Dermis blood vessel endothelial cell (primary cell): ENCODE measurements around the gene UIMC1. TPM values are rescaled to one million over a fixed set of nuclear protein-coding genes. Genes with fewer than 3 reads are reported as not detected.
A peak's percentile ranks its signal among the peaks of the same experiment; 100 is the strongest.
"Not testable (repeated sequence)": the region's sequence is repeated elsewhere in the genome, so short reads cannot be mapped to it uniquely, and the experiment has no call there.

Experiments used
- DNase-seq: peaks from one replicate; pipeline ENCODE4 v3.0.0; 2010
- total RNA-seq: library from RNA; depleted of rRNA; stranded (reverse); fragments of >200 nt; gene quantifications from 2 replicates; pipeline ENCODE4 v1.2.3, GENCODE V29; 2014

The UIMC1 gene
- 61.8 and 73.5 TPM in 2 replicates for total RNA-seq

DNA sequence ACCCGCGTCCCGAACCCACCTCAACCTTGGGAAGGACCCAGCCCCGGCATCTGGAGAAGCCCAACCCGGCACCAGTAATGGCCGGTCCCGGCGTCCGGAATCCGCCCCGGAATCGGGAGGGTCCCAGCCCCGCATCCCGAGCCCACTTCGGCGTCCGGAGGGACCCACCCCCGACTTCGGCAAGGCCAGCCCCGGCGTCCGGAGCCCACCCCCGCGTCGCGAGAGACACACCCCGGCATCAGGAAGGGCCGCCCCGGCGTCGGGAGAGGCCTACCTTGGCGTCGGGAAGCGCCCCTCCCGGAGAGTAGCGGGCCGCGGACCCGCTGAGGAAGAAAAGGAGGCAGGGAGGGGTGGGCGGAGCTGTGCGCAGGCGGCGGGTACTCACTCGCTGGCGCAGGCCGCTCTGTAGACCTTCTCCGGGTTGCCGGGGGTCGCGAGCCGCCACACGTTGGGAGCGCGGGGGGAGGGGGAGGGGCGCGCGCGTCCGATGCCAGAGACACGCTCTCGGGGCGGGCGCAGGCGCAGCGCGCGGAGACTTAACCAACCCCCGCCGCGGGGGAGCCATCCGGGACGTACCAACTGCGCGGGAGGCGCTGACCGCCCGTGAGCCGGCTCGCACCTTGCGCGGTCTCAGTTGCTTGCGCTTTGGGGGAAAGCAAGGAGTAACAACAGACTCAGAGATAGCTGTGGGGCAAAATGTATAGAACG lies at the start of gene UIMC1:
UIMC1 (minus strand) TSS at position 515 of the 708 bp plus-strand sequence. CDS start 24,164 bp downstream, outside the sequence.
- peak; percentile 97 for DNase-seq

DNA sequence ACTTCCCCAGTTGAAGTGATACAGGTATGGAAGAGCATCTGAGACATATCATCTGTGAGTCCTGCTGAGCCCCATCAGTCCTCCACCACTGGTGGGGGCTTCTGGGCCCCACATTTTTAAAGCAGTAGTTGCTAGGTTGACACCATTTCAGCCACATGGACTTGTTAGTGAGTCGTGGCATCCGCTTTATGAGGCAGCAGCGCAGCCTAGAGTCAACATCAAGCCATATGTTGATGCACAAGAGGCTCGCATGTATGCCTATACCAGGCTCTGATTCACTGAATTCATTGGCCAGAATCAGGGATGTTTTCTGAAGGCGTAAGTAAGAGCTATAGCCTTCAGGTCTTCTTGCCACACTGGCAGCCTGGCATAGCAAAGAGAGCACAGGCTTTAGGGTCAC lies 42.7 kb upstream of the UIMC1 start:
- DNase-seq = no peak

- not testable (repeated sequence) for DNase-seq
These were observed 42.0 kb upstream of the UIMC1 start for GRCh38 chr5:177048531-177048930.

DNA sequence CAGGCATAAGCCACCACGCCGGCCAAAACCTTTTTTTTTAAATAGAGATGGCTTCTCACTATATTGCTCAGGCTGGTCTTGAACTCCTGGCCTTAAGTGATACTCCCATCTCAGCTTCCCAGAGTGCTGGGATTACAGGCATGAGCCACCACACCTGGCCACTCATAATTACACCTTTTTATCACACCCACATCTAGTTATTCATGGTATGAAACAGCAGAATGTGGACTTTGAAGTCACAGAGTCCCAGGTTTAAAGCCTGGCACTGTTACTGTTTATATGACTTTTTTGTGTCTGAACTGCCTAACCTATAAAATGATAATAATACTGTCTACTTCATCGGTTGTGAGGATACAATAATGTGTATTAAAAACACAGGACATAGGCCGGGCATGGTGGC lies 39.1 kb upstream of the UIMC1 start:
- no peak for DNase-seq

DNA sequence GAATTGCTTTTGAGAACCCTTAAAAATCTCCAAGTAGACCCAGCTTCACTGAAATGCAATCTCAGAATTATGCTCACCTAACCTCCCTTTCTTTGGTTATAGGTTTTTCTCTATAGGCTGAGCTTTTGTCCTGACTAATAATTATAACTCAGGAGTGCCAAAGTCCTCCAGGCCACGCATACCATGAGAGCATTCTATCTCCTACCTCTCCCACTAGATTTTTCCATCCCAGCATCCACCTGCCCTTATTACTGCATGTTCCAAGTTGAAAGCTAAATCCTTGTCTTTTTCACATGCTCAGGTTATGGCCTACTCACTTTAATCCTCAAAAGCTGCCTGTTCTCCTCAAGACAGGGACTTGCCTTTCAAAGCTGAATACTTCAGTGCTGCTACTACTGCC lies 38.1 kb upstream of the UIMC1 start:
- DNase-seq = no peak

DNA sequence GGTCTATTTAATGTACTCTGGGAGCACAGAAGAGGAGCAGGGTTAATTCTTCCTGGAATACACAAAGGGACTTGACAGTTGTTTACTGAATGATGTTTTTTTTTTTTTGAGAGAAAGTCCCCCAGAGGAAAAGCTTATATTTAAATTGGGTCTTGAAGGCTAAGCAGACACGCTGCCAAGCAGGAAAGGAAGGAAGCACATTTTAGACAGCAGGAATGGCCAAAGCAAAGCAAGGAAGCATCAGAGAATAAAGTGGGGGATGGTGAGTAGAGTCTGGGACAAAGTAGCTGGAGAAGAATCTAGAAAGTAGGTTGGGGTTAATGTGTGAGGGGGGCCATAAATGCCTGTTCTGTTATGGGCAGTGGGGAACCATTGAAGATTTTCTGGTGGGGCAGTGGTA lies 37.4 kb upstream of the UIMC1 start:
- peak; percentile 54 for DNase-seq

GRCh38 chr5:177043114-177043513 lies 36.5 kb upstream of the UIMC1 start:
- DNase-seq = no peak

DNA sequence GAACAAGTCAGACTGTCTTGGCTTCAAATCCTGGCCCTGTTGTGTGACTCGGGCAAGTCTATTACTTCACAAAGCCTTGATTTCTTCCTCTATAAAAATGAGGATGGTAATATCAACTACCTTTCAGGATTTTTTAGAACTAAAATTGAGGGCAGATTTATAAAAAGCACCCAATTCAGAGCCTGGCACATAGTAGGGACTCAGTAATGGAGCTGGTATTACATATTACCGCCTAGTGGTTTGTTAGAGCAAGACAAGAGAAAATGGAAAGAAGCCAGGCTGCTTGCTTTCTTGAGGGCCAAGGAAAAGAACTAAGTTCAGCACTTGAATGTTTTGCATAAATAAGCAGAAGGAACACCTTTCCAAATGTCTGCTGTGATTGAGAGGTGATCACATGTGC lies 35.4 kb upstream of the UIMC1 start:
- no peak for DNase-seq

- no peak for DNase-seq
These were observed 34.3 kb upstream of the UIMC1 start for GRCh38 chr5:177040814-177041420.

- DNase-seq = no peak
These were observed 30.3 kb upstream of the UIMC1 start for GRCh38 chr5:177036921-177037320.

DNA sequence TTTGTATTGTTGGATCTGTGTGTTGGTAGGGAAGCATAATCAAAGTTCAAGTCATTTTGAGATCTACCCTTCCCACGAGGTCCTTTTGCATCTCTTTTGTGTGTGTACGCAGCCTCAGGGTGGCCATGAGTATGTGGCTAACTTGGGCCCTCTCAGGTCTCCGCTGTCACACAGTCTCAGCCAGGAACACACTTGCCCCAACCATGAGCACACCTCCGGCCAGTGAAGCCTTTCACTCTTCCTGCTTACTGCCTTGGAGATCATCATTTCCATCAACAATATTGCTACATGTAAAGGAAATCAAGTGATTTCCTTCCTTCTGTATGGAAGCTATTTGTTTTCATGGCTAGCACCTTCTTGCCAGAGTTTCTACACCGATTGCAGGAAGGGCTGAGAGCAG lies 29.9 kb upstream of the UIMC1 start:
- peak; percentile 51 for DNase-seq

DNA sequence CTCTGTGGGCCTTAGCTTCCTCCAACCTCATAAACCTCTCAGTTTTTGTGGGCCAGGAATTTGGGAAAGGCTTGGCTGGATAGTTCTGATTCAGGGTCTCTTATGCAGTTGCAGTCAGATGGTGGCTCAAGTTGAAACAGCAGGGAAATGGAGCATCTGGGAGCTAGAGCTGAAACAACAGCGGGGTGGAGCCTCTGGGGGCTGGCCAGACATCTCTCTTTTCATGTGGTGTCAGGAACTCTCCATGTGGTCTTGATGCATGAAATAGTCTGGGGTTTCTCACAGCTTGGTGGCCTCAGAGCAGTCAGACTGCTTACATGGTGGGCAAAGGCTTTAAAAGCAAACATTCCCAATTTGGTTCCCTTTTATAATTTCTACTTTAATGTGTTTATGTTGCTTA lies 29.4 kb upstream of the UIMC1 start:
- no peak for DNase-seq

GRCh38 chr5:177029498-177029897 lies 22.9 kb upstream of the UIMC1 start:
- DNase-seq = no peak

- DNase-seq = no peak
These were observed 21.1 kb upstream of the UIMC1 start for GRCh38 chr5:177027665-177028064.

- no peak for DNase-seq
These were observed 18.6 kb upstream of the UIMC1 start for GRCh38 chr5:177025101-177025601.

DNA sequence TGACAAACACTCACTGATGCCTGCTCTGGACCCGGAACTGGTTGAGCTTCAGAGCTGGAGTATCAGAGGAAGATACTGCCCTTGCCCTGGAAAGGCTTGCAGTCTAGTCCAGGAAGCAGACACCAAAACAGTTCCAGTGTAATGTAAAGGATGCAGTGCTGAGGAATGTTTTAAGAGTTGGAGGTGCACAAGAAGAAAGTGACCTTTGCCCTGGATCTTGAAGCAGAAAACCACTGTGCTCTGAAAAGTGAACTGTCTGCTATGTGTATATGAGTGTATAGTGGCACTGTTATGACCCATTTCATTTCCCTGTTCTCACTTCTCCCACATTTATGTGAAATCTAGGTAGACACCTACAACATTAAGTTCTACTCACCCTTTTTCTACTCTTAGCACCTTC lies 18.0 kb upstream of the UIMC1 start:
- DNase-seq = no peak

GRCh38 chr5:177023303-177023664 lies 16.7 kb upstream of the UIMC1 start:
- peak; percentile 26 for DNase-seq

DNA sequence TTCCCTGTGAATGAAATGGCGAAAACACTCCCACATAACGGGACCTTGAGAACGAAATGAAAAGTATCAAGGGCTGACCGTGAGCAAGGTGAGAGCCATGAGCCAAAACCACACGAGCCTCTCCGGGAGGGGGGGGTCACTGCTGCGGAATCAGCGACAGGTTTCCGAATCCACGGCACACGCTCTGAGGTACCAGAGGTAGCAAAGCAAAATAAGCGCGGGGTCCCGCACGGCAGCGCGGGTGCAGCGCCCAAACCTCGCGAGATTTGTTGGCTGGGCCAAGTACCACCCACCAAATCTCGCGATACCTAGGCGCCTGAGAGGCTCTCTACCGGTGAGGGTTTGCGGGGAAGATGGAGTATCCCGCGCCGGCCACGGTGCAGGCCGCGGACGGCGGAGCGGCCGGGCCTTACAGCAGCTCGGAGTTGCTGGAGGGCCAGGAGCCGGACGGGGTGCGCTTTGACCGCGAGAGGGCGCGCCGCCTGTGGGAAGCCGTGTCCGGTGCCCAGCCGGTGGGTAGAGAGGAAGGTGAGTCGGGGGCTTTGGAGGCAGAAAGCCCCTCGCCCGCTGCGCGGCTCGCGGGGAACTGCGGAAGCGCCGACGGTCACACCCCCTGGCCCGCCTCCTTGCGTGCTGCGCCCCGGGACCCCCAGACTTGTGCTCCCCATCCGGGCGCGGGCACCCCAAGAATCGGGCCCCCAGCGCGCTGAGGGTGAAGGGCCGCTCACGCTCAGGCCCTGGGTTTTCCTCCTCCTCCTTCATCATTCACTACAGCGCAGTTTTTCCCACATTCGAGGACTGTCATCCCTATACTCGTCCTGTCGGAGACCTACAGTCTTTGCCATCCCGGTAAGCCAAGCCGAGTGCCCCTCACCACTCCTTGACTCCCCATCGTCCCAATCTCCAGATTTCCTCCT lies 16.1 kb upstream of the UIMC1 start, which contains the start of gene ZNF346:
ZNF346 (plus strand) TSS at position 311 of the 917 bp plus-strand sequence; CDS start at position 354, 43 bp downstream.
- peak; percentile 95 for DNase-seq

DNA sequence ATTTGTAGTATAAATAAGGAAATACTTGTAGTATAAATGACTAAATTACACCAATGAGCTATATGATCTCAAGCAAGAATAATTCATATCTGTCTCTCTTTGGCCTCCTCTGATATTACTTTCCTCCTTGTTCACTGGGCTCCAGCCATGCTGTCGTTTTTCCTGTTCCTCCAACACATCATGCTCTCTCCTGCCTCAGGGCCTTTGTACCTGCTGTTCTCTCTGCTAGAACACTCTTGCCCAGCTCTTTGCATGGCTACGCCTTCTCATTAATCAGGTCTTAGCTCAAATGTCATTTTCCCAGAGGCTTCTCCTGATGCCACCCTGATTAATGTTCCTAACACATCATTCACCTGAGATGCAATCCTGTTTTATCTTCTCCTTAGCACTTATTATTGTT lies 13.5 kb upstream of the UIMC1 start:
- DNase-seq = no peak

- peak; percentile 60 for DNase-seq
These were observed 11.8 kb upstream of the UIMC1 start for GRCh38 chr5:177018341-177018740.

- no peak for DNase-seq
These were observed 8.6 kb upstream of the UIMC1 start for GRCh38 chr5:177015156-177015555.

DNA sequence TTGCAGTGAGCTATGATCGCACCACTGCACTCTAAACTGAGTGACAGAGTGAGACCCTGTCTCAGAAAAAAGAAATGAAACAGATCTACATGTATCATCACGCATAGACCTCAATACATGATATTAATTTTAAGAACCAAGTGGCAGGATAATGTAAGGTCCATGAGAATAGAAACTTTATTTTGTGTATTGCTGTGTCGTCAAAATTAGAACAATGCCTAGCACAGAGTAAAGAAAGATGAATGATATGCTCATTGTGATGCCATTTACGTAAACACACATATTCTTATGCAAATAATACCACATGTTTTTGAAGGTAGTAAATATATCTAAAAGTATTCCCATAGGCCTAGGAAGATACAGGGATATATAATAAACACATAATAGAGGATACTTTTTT lies 3.6 kb upstream of the UIMC1 start:
- DNase-seq = no peak

- no peak for DNase-seq
These were observed 2.1 kb upstream of the UIMC1 start for GRCh38 chr5:177008716-177009115.
